HG02870 (cell line): ENCODE measurements around the gene U2AF1L4.

ENCODE experiments used
- ATAC-seq: cut with Tn5 transposase; IDR thresholded peaks from one replicate; pipeline ENCODE4 v1.9.1; 2021; ENCODE audit warnings: mild to moderate bottlenecking, moderate library complexity; ENCODE audit not compliant: unreplicated experiment

The U2AF1L4 gene

DNA sequence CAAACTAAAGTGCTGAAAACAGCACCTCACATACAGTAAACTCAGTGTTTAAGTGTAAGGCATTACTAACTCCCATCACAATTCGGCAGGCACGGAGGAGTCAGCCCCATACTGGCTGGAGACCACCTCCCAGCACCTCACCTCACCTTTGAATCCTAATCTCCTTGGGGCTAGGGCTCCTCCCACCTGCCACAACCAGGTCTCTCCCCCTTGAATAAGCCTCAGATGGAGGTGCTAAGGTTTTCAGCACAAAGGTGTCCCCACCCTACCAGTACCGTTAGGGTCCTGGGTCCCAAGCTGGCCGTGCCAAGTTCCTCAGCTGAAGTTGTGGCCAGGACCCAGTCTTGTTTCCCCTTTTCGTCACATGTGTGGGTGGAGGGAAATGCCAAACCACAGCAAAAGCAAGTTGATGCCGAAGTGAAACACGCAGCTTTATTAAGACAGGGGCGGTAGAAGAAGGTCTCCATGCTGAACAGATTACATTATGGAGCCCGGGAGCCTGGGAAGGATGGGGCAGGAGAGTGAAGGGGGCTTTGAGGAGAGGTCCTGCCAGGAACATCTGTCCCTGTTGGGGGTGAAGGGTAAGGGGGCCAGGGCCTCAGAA, 3.0 kb downstream of the U2AF1L4 start, which contains the start of gene IGFLR1:
IGFLR1 (minus strand) TSS at position 332 of the 604 bp plus-strand sequence. CDS start 1,272 bp downstream, outside the sequence.
- no peak for ATAC-seq

DNA sequence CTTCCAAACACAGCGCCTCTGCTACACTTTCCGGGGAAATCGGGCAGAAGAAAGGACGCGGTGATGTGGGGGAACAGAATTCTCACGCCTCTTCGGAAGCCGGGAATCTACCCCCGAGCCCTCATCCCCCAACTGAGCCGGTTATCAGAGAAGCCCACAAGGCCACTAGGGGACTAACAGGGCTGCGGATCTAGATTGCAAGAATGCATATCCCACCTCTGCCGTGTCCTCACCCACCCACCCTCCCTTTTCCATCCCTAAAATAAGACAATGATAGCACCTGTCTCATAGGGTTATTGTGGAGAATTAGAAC, 4.1 kb downstream of the U2AF1L4 start:
- no peak for ATAC-seq

DNA sequence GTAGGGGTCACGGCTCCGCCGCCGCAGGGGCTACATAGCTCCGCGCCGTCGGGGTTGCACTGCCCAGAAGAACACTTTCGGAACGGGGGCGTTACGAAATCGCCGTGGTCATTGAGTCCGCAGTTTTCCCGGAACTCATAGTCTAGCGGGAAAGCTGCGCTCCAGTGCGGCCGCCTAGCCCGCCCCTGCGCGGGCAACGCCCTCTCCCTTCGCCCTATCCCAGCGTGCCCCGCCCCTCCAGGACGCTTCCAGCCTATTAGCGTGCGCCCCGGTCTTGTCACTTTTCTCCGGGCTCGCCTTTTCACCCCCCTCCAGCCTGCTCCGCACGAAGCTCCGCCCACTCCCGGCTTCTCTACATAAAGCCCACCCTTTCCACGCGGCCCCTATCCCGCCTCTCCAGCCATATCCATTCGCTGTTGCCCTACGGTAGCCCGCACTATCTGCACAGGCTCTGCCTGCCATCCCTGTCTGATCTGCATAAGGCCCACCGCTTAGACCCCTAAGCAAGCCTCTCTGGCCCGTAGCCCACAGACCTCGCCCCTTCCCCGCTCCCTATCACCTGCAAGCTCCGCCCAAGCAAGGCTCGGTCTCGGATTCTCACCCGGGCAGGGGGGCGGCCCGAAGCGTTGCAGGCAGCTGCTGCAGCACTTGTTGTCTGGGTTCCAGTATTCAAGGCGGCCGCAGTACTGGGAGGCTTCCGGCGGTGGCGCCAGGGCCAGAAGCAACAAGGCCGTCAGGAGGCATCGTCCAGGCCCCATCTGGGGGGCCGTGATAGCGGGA, 4.6 kb downstream of the U2AF1L4 start:
- peak; percentile 50 for ATAC-seq

DNA sequence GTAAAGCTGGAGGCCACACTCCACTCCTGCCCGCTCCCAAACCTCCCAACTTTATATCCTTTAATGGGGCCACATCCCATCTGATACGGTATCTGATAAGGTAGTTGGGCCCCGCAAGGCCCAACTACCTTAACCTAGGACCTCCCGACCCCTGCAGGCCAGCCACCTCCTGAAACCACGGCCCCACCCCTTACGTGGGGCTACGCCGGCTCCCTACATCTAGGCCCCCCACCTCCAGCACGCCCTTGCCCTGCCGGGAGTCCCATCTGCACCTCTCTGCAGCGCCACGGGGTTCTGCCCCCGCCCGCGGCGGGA, 5.2 kb downstream of the U2AF1L4 start:
- ATAC-seq: peak; percentile 12

DNA sequence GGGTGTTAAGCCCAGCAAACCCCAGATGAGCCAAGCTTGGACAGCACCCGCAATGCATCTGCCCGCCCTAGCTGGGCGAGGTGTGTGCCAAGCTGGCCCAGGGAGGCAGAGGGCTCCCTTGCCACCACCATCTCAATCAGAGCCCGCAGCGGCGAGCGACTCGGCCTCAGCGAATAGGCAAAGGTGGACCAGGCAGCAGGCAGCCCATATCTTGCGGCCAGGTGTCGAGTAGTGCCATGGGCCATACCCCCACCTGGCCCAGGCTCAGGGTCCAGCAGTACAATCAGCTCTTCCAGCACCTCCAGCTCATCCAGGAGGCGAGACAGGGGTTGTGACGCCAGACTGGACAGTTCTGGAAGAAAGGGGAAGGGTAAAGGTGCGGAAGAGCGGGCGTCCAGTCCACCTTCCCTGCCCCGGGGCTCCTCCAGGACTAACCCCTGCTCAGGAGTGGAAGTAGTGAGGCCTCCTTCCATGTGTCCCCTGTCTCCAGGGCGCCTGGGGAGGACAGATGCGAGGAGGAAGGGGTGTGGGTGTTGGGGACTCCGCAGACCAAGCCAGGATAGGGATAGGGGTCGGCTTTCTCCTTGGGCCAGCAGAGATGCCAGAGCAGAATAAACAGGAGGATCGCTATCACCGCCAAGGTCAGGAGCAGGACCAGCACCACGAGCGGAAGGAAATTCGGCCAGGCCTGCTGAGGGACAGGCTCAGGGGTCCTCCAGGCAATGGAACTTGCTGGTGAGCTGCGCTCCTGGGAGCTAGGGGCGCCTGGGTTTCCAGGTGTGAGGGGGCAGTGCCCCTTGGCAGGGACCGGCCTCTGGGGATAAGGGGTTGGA, 5.7 kb downstream of the U2AF1L4 start:
- ATAC-seq: no peak

DNA sequence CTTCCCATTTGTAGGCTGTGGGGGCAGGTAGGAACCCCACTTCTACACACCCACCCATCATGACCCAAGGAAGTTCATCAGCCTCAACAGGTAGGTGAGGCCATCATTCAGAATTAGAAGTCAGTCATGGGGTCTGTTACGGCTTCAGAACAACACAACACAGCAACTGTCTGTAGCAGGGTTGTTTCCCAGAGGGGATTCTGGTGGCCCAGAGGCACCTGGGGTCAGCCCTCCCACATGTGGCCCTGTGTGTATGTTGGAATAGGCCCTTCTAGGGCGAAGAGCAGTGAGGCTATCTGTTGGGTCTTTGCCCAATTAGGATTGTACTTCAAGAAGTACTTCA, 6.4 kb downstream of the U2AF1L4 start:
- ATAC-seq: no peak

DNA sequence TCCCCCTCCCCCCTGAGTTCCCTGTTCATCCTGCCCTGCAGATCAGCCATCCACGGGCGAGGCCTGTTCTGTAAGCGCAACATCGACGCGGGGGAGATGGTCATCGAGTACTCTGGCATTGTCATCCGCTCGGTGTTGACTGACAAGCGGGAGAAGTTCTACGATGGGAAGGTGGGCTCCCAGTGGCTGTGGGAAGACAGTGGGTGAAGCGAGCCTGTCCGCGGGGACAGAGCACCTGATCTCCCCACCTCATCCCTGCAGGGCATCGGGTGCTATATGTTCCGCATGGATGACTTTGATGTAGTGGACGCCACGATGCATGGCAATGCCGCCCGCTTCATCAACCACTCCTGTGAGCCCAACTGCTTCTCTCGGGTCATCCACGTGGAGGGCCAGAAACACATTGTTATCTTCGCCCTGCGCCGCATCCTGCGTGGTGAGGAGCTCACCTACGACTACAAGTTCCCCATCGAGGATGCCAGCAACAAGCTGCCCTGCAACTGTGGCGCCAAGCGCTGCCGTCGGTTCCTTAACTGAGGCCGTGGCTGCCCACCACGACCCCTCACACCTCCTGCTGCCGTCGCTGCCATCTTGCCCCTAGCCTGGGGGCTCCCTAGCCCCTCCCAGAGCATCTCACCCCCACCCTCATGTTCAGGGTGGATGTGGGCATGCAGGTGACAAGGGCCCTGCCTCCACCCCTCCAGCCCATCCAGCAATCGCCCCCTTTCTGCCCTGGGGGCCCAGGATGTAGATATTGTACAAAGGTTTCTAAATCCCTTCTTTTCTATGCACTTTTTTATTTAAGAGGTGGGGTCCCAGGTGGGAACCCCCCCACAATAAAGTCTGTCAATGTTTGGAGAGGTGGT, 7.0 kb downstream of the U2AF1L4 start:
- no peak for ATAC-seq

DNA sequence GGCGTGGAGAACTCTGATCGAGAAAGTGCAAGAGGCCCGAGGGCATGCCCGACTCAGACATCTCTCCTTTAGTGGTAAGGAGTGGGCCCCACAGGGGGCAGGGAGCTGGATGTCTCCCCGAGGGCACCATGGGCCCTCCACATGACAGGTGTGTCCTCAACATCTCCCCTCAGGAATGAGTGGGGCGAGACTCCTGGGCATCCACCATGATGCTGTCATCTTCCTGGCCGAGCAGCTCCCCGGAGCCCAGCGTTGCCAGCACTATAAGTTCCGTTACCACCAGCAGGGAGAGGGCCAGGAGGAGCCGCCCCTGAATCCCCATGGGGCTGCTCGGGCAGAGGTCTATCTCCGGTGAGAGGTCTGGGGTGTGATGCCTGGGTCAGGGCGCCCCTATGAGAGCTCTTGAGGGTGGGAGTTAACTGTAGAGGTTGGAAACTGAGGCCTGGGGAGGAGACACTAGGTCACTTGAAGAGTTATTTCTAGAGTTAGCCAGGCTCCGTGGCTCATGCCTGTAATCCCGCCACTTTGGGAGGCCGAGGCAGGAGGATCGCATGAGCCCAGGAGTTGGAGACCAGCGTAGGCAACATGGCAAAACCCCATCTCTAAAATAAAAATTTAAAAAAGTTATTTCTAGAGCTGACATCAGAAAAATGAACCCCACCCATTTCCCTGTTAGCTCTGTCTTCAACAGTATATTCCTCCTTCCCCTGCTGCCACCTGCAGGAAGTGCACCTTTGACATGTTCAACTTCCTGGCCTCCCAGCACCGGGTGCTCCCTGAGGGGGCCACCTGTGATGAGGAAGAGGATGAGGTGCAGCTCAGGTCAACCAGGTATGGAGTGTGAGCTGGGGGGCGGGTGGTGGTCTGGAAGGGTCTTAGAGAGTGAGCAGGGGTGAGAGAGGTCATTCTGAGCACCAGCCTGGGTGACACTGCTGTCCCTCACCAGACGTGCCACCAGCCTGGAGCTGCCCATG, 8.0 kb downstream of the U2AF1L4 start:
- no peak for ATAC-seq

DNA sequence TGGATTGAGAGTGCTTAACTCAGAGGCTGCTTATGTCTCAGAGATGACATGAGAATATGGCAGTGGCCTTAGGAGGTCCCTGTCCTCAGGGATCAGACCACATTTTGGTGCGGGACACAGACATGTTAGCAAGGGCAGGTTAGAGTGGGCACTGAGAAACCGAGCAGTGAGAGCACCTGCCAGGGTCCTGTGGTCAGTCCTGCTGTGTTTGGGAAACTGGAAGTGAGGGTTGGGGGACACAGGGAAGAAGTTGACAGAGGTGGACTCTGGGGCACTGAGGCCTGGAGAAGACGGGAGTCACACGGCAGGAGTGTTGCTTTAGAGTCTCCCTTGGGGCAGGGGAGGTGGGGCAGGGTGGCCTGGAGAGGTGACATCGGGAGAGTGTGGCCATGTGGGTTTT, 10.3 kb downstream of the U2AF1L4 start:
- no peak for ATAC-seq

DNA sequence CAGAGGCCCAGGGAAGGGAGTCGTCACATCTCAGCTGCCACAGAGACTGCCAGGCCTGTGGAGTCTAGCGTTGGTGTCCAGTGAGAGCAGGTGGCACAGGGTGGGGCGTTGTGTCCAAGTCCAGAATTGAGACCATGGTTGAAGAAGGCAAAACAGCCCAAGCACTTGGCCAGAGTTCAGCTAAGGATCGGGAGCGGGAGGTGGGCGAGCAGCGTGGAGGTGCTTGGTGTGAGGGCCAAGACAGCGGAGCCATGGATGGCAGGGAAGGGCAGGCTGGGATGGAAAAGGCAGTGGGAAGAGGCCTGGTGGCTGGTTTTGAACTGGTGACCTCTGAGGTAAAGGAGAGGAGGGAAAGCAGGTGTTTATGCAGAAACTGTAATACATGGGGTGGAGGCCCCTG, 10.9 kb downstream of the U2AF1L4 start:
- ATAC-seq: no peak

DNA sequence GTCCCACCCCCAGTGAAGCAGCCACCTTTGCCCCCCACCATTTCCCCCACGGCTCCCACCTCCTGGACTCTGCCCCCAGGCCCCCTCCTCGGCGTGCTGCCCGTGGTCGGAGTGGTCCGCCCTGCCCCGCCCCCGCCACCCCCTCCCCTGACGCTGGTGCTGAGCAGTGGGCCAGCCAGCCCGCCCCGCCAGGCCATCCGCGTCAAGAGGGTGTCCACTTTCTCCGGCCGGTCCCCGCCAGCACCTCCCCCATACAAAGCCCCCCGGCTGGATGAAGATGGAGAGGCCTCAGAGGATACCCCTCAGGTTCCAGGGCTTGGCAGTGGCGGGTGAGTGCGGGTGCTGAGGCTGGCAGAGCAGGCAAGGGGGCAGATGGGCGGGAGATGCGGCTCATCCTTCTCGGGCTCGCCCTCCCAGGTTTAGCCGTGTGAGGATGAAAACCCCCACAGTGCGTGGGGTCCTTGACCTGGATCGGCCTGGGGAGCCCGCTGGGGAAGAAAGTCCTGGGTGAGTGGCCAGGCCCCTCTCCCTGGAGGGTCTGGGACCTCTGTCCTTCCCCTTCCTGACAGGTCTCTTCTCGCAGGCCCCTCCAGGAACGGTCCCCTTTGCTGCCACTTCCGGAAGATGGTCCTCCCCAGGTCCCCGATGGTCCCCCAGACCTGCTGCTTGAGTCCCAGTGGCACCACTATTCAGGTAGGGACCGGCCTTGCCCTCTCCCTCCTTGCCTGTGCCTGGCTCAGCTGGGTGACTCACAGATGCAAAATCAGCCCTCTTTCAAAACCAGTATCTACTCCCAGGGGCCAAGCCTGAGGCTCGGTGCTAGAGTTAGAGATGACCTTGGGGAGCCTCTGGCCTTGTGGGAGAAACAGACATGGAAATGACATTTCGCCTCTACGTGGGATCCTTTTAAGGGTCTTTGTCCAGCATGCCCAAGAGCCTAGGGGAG, 11.8 kb downstream of the U2AF1L4 start:
- no peak for ATAC-seq

DNA sequence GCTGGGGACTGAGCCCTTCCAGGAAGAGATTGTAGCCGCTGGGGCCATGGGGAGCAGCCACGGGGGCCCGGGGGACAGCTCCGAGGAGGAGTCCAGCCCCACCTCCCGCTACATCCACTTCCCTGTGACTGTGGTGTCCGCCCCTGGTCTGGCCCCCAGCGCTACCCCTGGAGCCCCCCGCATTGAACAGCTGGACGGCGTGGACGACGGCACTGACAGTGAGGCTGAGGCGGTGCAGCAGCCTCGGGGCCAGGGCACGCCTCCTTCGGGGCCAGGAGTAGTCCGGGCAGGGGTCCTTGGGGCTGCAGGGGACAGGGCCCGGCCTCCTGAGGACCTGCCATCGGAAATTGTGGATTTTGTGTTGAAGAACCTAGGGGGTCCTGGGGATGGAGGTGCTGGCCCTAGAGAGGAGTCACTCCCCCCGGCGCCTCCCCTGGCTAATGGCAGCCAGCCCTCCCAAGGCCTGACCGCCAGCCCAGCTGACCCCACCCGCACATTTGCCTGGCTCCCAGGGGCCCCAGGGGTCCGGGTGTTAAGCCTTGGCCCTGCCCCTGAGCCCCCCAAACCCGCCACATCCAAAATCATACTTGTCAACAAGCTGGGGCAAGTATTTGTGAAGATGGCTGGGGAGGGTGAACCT, 12.6 kb downstream of the U2AF1L4 start:
- ATAC-seq: no peak

DNA sequence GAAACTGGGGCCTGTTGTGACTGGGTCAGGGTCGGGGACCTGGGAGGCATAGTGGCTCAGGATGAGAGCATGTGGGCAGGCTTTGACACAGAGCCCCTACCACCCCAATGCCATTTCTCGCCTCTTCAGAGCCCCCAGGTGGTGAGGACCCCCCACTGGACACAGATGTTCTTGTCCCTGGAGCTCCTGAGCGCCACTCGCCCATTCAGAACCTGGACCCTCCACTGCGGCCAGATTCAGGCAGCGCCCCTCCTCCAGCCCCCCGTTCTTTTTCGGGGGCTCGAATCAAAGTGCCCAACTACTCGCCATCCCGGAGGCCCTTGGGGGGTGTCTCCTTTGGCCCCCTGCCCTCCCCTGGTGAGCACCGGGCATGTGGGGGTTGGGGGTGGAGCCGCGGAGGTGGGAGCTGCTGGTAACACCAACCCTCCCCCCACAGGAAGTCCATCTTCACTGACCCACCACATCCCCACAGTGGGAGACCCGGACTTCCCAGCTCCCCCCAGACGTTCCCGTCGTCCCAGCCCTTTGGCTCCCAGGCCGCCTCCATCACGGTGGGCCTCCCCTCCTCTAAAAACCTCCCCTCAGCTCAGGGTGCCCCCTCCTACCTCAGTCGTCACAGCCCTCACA, 13.3 kb downstream of the U2AF1L4 start:
- ATAC-seq: no peak

DNA sequence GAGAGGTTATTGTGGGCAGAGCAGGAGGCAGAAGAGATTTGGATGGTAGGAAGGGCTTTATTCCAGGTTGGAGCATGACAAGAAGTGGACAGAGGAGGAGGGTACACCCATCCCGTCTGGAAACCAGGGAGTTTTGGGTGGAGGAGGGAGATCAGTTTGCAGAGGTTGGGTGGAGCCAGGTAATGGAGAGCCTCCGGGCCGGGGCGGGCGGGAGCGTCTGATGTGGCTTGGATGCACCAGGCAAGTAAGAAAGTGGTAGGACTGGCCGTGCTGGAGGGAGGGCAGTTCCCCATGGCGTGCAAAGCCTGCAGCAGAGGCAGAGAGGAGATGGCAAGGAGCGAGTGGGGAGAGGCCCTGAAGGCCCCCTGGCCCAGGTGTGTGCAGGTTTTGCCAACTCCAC, 13.9 kb downstream of the U2AF1L4 start:
- ATAC-seq: no peak

DNA sequence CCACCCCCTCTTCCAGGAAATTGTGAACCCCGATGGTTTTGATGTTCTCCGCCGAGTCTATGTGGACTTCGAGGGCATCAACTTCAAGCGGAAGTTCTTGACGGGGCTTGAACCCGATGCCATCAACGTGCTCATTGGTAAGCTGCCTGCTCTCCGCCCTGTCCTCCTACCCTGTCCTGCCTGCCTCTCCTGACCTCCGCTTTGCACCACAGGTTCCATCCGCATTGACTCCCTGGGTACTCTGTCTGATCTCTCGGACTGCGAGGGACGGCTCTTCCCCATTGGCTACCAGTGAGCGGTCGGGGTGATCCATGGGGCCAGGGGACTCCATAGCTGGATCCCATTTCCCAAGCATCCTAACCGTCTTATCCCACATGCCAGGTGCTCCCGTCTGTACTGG, 14.9 kb downstream of the U2AF1L4 start:
- no peak for ATAC-seq

DNA sequence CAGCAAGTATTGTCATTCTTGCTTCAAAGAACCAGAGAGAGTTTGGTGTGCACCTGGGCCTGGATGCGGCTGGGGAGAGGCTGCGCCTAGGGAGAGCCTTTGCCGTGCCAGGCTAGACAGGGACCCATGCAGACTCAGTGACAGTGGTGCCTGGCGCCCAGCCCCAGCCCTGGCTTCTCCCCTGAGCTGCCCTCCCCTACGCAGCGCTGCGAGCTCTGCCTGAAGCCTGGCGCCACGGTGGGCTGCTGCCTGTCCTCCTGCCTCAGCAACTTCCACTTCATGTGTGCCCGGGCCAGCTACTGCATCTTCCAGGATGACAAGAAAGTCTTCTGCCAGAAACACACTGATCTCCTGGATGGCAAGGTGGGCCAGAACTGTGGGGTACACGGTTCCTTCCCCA, 15.5 kb downstream of the U2AF1L4 start:
- no peak for ATAC-seq

DNA sequence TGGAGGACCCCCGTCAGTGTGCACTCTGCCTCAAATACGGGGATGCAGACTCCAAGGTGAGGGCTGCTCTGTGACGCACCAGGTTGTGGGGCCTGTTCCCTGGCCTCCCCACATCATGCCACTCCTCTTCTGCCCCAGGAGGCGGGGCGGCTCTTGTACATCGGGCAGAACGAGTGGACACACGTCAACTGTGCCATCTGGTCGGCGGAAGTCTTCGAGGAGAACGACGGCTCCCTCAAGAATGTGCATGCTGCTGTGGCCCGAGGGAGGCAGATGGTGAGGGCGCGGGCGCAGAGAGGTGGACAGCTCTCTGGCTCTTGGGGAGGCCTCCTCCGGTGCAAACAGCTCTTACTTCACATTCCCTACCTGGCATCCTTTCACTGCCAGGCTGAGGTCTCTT, 16.2 kb downstream of the U2AF1L4 start:
- no peak for ATAC-seq
